B cell (primary cell): ENCODE measurements around the gene TCEAL6. TPM values are rescaled to one million over a fixed set of nuclear protein-coding genes. Genes with fewer than 3 reads are reported as not detected.

Experiments used
- ATAC-seq: fragments of 200-7000 bp; cut with Tn5 transposase; one replicate; pipeline ENCODE4 v1.10.0; 2021; ENCODE audit warnings: low read depth, mild to moderate bottlenecking, moderate number of reproducible peaks, moderate library complexity
- CTCF ChIA-PET: fragments of 350-600 bp; sonication (Branson Sonifier 250); formaldehyde crosslinking; loops from one replicate; lab custom pipeline; 2021; ENCODE audit warnings: antibody characterized with exemption, inconsistent platforms; lab: Charles Lee
- POLR2A ChIA-PET: fragments of 350-600 bp; sonication (Branson Sonifier 250); formaldehyde crosslinking; loops from one replicate; lab custom pipeline; 2021; ENCODE audit warnings: antibody characterized with exemption; lab: Charles Lee
- DNase-seq: peaks from one replicate; pipeline ENCODE4 v3.0.0; 2013
- H2AFZ ChIP-seq: 2 replicates; pipeline ENCODE4 v1.6.1; 2012; ENCODE audit warnings: mild to moderate bottlenecking, low read depth, low read length; ENCODE audit not compliant: insufficient read depth, poor library complexity, severe bottlenecking
- H3K27ac ChIP-seq, 2 donors: 1 replicate in 1 of 2; 2 replicates in 1 of 2; pipeline ENCODE4 v1.5.1; 2012 to 2013; ENCODE audit warnings: low read length in 2 of 2, mild to moderate bottlenecking in 2 of 2, moderate library complexity in 1 of 2
- H3K27me3 ChIP-seq, 4 experiments: fragments of 200-600 bp in 1 of 4; sonication (generic) in 1 of 4; replicated peaks in 1 of 4; 1 replicate in 2 of 4; 2 replicates in 2 of 4; pipeline versions ENCODE4 v1.6.1 to v1.7.0; 2013 to 2016; ENCODE audit warnings: low read length in 3 of 4, mild to moderate bottlenecking in 2 of 4, mixed read lengths in 1 of 4, moderate library complexity in 1 of 4; ENCODE audit not compliant: insufficient read depth in 4 of 4, control insufficient read depth in 3 of 4; ENCODE audit errors: control extremely low read depth in 1 of 4
- H3K36me3 ChIP-seq, 2 experiments: replicated peaks in 1 of 2; 1 replicate in 1 of 2; 2 replicates in 1 of 2; pipeline versions ENCODE4 v1.6.1 to v1.7.1; 2013; ENCODE audit warnings: low read length in 1 of 2; ENCODE audit not compliant: insufficient read depth in 2 of 2, control insufficient read depth in 1 of 2; ENCODE audit errors: control extremely low read depth in 1 of 2, extremely low read depth in 1 of 2
- H3K4me1 ChIP-seq, 2 donors: fragments of 200-600 bp in 1 of 2; sonication (generic) in 1 of 2; 1 replicate in 1 of 2; 2 replicates in 1 of 2; pipeline versions ENCODE4 v1.5.1 to v1.6.1; 2013 to 2017; ENCODE audit warnings: low read length in 2 of 2; ENCODE audit not compliant: control insufficient read depth in 2 of 2, insufficient read depth in 2 of 2
- H3K4me2 ChIP-seq: replicated peaks from 2 replicates; pipeline ENCODE3; 2012; ENCODE audit warnings: mild to moderate bottlenecking, low read depth, low read length; ENCODE audit not compliant: poor library complexity, severe bottlenecking
- H3K4me3 ChIP-seq, 5 experiments: fragments of 200-600 bp in 1 of 5; sonication (generic) in 1 of 5; 1 replicate in 3 of 5; 2 replicates in 2 of 5; pipeline versions ENCODE4 v1.5.1 to v1.7.0; 2011 to 2016; ENCODE audit warnings: low read length in 4 of 5, mild to moderate bottlenecking in 4 of 5, low read depth in 2 of 5, control low read depth in 1 of 5, moderate library complexity in 1 of 5; ENCODE audit not compliant: insufficient read depth in 1 of 5; ENCODE audit errors: control extremely low read depth in 1 of 5, extremely low read depth in 1 of 5
- H3K79me2 ChIP-seq: fragments of 200-600 bp; sonication (generic); one replicate; pipeline ENCODE4 v1.6.0; 2016; ENCODE audit warnings: low read length; ENCODE audit not compliant: control insufficient read depth, insufficient read depth
- H3K9ac ChIP-seq: fragments of 200-600 bp; sonication (generic); 2 replicates; pipeline ENCODE4 v1.6.1; 2017; ENCODE audit warnings: mild to moderate bottlenecking, low read length, moderate library complexity
- H3K9me3 ChIP-seq, 3 donors: one replicate each; pipeline versions ENCODE4 v1.6.1 to v1.7.1; 2013; ENCODE audit warnings: low read length in 2 of 3; ENCODE audit not compliant: control insufficient read depth in 2 of 3, insufficient read depth in 1 of 3; ENCODE audit errors: control extremely low read depth in 1 of 3
- H4K20me1 ChIP-seq: 2 replicates; pipeline ENCODE4 v1.6.0; 2012; ENCODE audit warnings: mild to moderate bottlenecking, low read length; ENCODE audit not compliant: insufficient read depth, control insufficient read depth, poor library complexity, severe bottlenecking
- H3K27ac Mint-ChIP-seq: one replicate; pipeline ENCODE4 v1.8.0; 2021; ENCODE audit warnings: mixed read lengths
- H3K27me3 Mint-ChIP-seq: one replicate; pipeline ENCODE4 v1.8.0; 2021; ENCODE audit warnings: mixed read lengths
- H3K4me1 Mint-ChIP-seq: one replicate; pipeline ENCODE4 v1.8.0; 2021; ENCODE audit warnings: mixed read lengths
- H3K4me3 Mint-ChIP-seq: one replicate; pipeline ENCODE4 v1.8.0; 2021; ENCODE audit warnings: mixed read lengths
- H3K9me3 Mint-ChIP-seq: one replicate; pipeline ENCODE4 v1.8.0; 2022; ENCODE audit warnings: mixed read lengths; ENCODE audit not compliant: insufficient read depth
- EZH2 ChIP-seq: IDR thresholded peaks from 2 replicates; pipeline ENCODE4 v1.6.1; 2012; ENCODE audit warnings: borderline replicate concordance, low read depth, mild to moderate bottlenecking, moderate library complexity, low read length; ENCODE audit not compliant: insufficient read depth, poor library complexity, severe bottlenecking
- WGBS: methylation state at CpG from one replicate; pipeline ENCODE4 v1.1.5; 2013; ENCODE audit warnings: missing lambda C conversion rate; ENCODE audit not compliant: insufficient coverage; 5-methylcytosine and 5-hydroxymethylcytosine counted together
- intact Hi-C: fragments of 100-400 bp; cut with micrococcal nuclease; formaldehyde crosslinking; loops from one replicate; pipeline ENCODE4 v1.10.0; 2022
- polyA plus RNA-seq: library from polyadenylated mRNA; depleted of rRNA; stranded (reverse); fragments of >200 nt; gene quantifications from 2 replicates; pipeline ENCODE4 v1.2.3, GENCODE V29; 2012
- total RNA-seq, 2 donors: library from RNA; stranded (reverse); fragments of 120-200 nt in 1 of 2; gene quantifications; 1 replicate in 1 of 2; 2 replicates in 1 of 2; pipeline versions ENCODE4 v1.2.3 to v1.2.4, GENCODE V29; 2013 to 2022
- TF ChIP-seq, protein P1 (sequence below): fragments of 200-600 bp; IDR thresholded peaks from one replicate; pipeline ENCODE4 v1.8.0; 2022; ENCODE audit warnings: antibody characterized with exemption, mild to moderate bottlenecking

Gene TCEAL6
- total and polyA plus RNA-seq, 2 donors (not counting 1 experiment from before 2014, with no cell fraction given), result not detected

DNA sequence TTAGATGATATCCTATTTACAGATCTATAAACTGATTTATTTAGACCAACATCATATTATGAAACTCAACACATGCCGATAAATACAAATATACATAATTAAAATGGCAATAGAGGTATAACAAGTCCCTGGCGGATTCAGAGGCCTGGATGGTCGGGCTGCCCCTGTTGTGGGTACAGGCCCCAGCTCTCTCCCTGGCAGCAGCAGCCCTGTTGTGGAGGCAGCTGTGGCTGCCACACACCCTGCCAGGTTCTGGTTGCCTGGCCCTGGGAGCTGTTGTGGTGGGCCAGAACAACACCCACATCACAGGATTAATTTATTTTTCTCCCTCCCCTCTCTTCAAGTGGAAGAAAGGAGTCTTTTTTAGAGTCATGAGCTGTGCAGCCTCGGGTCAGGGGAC, 28.9 kb downstream of the TCEAL6 start:
- Histone ChIP-seq H2AFZ (no peak overlapping the region), H3K36me3 (no peaks in the 10 kb centered on the region), H3K27ac (no peak overlapping the region), H3K9ac (no peak overlapping the region), H3K4me2 (no peak overlapping the region), H3K4me1 (no peaks in the 10 kb centered on the region), H3K79me2 (no peaks in the 10 kb centered on the region), H3K9me3 (peaks cover 0 to 6% (median 0%) of the 10 kb centered on the region in 3 donors), H4K20me1 (no peaks in the 10 kb centered on the region), H3K4me3 (no peak overlapping the region), H3K27me3 (no peaks in the 10 kb centered on the region)
- intact Hi-C loops, result no loop called here
- POLR2A ChIA-PET, result no interaction called here
- TF ChIP-seq EZH2, result no peak
- TF ChIP-seq, protein P1, sequence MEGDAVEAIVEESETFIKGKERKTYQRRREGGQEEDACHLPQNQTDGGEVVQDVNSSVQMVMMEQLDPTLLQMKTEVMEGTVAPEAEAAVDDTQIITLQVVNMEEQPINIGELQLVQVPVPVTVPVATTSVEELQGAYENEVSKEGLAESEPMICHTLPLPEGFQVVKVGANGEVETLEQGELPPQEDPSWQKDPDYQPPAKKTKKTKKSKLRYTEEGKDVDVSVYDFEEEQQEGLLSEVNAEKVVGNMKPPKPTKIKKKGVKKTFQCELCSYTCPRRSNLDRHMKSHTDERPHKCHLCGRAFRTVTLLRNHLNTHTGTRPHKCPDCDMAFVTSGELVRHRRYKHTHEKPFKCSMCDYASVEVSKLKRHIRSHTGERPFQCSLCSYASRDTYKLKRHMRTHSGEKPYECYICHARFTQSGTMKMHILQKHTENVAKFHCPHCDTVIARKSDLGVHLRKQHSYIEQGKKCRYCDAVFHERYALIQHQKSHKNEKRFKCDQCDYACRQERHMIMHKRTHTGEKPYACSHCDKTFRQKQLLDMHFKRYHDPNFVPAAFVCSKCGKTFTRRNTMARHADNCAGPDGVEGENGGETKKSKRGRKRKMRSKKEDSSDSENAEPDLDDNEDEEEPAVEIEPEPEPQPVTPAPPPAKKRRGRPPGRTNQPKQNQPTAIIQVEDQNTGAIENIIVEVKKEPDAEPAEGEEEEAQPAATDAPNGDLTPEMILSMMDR, result no peak
- WGBS, result 33% methylated on average over 1 of the region's 4 CpGs
- H3K27me3 Mint-ChIP-seq, result no peaks in the 10 kb centered on the region
- H3K27ac Mint-ChIP-seq, result no peak overlapping the region
- ATAC-seq (no peak), DNase-seq (no peak)
- no peaks in the 10 kb centered on the region for H3K4me1 Mint-ChIP-seq
- no peaks in the 10 kb centered on the region for H3K9me3 Mint-ChIP-seq
- H3K4me3 Mint-ChIP-seq, result no peak overlapping the region
- CTCF ChIA-PET, result no interaction called here

Other genes with a start within 250 kb of the TCEAL6 start
- 38.4 and 43.6 TPM in 2 replicates for gene ZMAT1, start 210.5 kb downstream of the TCEAL6 start, total RNA-seq
- 20.6 and 33.0 TPM in 2 replicates for gene ZMAT1, start 210.5 kb downstream of the TCEAL6 start, polyA plus RNA-seq
- gene TCEAL2, start 16.8 kb downstream of the TCEAL6 start, total RNA-seq, result not detected in 2 replicates
- not detected in 2 replicates for gene TCEAL2, start 16.8 kb downstream of the TCEAL6 start, polyA plus RNA-seq
- 0.91 and 2.7 TPM in 2 replicates for gene BEX5, start 13.5 kb upstream of the TCEAL6 start, total RNA-seq
- gene BEX5, start 13.5 kb upstream of the TCEAL6 start, polyA plus RNA-seq, result 1.2 and 3.9 TPM in 2 replicates
- gene TCP11X1, start 72.8 kb upstream of the TCEAL6 start, total RNA-seq, result not detected in 2 replicates
- gene TCP11X1, start 72.8 kb upstream of the TCEAL6 start, polyA plus RNA-seq, result not detected in 2 replicates
- gene NXF2, start 104.7 kb upstream of the TCEAL6 start, total RNA-seq, result not detected in 2 replicates
- not detected in 2 replicates for gene NXF2, start 104.7 kb upstream of the TCEAL6 start, polyA plus RNA-seq